ENCODE measurements around the gene SLC9A7.

DNA sequence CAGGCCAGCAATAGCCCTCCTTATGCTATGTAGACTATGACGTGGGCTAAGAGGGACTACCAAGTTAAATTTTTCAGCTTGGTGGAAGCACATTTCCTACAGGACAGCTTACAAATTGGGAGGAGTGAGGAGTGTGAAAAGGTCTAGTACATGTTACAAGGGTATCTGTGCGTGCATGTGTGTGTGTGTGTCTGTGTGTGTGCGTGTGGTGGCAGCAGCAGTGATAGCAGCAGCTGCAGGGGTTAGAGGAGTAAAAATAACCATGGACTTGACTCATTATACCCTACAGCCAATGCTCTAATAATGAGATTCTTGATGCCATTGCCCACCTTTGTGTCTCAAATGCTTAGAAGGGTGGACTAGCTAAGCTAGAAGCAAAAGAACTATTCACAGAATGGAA lies 88.6 kb downstream of the SLC9A7 start:
- TF ChIP-seq, protein P1, sequence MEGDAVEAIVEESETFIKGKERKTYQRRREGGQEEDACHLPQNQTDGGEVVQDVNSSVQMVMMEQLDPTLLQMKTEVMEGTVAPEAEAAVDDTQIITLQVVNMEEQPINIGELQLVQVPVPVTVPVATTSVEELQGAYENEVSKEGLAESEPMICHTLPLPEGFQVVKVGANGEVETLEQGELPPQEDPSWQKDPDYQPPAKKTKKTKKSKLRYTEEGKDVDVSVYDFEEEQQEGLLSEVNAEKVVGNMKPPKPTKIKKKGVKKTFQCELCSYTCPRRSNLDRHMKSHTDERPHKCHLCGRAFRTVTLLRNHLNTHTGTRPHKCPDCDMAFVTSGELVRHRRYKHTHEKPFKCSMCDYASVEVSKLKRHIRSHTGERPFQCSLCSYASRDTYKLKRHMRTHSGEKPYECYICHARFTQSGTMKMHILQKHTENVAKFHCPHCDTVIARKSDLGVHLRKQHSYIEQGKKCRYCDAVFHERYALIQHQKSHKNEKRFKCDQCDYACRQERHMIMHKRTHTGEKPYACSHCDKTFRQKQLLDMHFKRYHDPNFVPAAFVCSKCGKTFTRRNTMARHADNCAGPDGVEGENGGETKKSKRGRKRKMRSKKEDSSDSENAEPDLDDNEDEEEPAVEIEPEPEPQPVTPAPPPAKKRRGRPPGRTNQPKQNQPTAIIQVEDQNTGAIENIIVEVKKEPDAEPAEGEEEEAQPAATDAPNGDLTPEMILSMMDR (conservative IDR thresholded peaks at IDR 0.05), result no peak
- TF ChIP-seq EZH2 (IDR thresholded peaks at IDR 0.05; ENCODE audit: low read depth), result no peak
